Naive B cell (primary cell): ENCODE results near the gene NPAS3. TPM values are rescaled to one million over a fixed set of nuclear protein-coding genes. Genes with fewer than 3 reads are reported as not detected.
A peak's percentile ranks its signal among the peaks of the same experiment; 100 is the strongest.

Source experiments
- ATAC-seq, 2 donors: fragments of 150-1000 bp; cut with Tn5 transposase; 2 replicates each; pipeline ENCODE4 v1.10.0; 2021; ENCODE audit warnings: low read depth in 2 of 2, mild to moderate bottlenecking in 2 of 2, moderate library complexity in 2 of 2
- DNase-seq: peaks from one replicate; pipeline ENCODE4 v3.0.0; 2022
- H3K27ac Mint-ChIP-seq, 6 donors: one replicate each; pipeline ENCODE4 v1.8.0; 2020 to 2022; ENCODE audit warnings: mild to moderate bottlenecking in 6 of 6, mixed read lengths in 6 of 6, moderate library complexity in 5 of 6, inconsistent platforms in 2 of 6
- H3K27me3 Mint-ChIP-seq, 3 donors: one replicate each; pipeline ENCODE4 v1.8.0; 2021 to 2022; ENCODE audit warnings: mixed read lengths in 3 of 3, mild to moderate bottlenecking in 1 of 3
- H3K36me3 Mint-ChIP-seq, 2 donors: one replicate each; pipeline ENCODE4 v1.8.0; 2020 to 2022; ENCODE audit warnings: mixed read lengths in 2 of 2, inconsistent platforms in 1 of 2, mild to moderate bottlenecking in 1 of 2
- H3K4me1 Mint-ChIP-seq, 3 donors: one replicate each; pipeline ENCODE4 v1.8.0; 2020 to 2022; ENCODE audit warnings: mixed read lengths in 3 of 3, inconsistent platforms in 1 of 3, mild to moderate bottlenecking in 1 of 3, moderate library complexity in 1 of 3
- H3K4me3 Mint-ChIP-seq, 8 donors: one replicate each; pipeline ENCODE4 v1.8.0; 2020 to 2022; ENCODE audit warnings: mild to moderate bottlenecking in 8 of 8, mixed read lengths in 8 of 8, moderate library complexity in 8 of 8, inconsistent platforms in 2 of 8
- H3K9me3 Mint-ChIP-seq, 7 donors: one replicate each; pipeline ENCODE4 v1.8.0; 2020 to 2022; ENCODE audit warnings: mixed read lengths in 7 of 7, mild to moderate bottlenecking in 5 of 7, inconsistent platforms in 2 of 7, moderate library complexity in 1 of 7
- polyA plus RNA-seq, 6 donors: library from polyadenylated mRNA; unstranded; fragments of 300-500 nt; fragmentation: Illumina TruSeq; gene quantifications; one replicate each; pipeline ENCODE4 v1.2.3, GENCODE V29; 2021; ENCODE audit warnings: low read depth in 6 of 6

NPAS3 gene
- polyA plus RNA-seq, 6 donors from 2014 or later: not detected

DNA sequence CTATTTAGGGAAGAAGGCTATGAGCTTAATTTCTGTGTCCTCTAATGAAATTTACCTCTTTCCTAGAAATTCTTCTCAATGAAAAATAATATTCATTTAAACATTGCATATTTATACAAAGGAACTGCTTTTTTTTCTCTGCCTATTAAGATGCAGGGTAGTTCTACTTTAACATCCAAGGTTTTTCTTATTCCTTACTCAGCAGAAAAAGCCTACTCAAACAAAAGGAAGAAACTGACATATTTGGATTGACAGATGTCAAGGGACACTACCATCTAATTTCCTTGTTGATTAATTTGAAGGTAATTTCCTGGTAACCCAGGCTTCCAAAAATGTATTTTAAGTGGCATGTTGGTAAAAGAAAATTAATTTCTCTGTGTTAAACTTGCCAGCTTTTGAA, 819.9 kb downstream of the NPAS3 start:
- H3K27ac Mint-ChIP-seq: no peak overlapping the region
- DNase-seq: no peak
- peaks cover 6 to 17% (median 6%) of the 10 kb centered on the region in 3 donors for H3K27me3 Mint-ChIP-seq
- H3K4me1 Mint-ChIP-seq: no peaks in the 10 kb centered on the region
- no peak for ATAC-seq
- H3K36me3 Mint-ChIP-seq: no peaks in the 10 kb centered on the region
- peaks cover 0 to 13% (median 0%) of the 10 kb centered on the region in 7 donors for H3K9me3 Mint-ChIP-seq
- H3K4me3 Mint-ChIP-seq: no peak overlapping the region

DNA sequence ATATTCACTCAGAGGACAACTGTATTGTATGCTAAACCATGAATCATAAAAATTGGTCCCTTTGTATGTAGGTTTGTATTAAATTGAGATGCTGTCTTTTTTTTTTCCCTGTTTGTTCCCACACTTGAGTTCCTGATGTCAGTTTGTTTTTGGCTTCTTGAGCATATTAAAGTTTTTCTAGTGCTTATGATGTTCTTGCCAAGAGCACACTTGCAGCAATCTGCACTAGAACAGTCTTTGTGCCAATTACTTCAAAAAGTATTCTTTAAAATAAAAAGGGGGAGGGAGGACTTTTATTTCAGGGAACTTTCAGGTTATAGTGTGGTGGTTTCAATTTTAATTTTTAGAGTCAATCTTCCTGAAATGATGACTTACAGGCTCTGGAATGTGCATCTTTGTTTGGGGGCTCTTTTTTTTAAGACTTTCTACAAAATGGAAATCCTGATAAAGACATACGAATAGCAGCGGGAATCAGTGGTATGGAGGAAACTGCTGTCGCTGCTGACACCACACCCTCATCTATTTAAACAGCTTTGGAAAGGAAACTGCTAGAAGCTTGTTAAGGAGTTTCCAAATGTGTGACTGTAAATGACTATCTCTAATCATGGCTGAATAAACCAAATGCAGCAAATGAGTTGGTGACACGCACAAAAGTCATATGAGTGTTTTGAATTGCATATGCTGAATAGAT, 823.6 kb downstream of the NPAS3 start:
- no peak overlapping the region for H3K27ac Mint-ChIP-seq
- ATAC-seq (no peak), DNase-seq (no peak)
- H3K9me3 Mint-ChIP-seq: peaks cover 0 to 4% (median 0%) of the 10 kb centered on the region in 7 donors
- H3K4me1 Mint-ChIP-seq: no peaks in the 10 kb centered on the region
- H3K4me3 Mint-ChIP-seq: no peak overlapping the region
- H3K27me3 Mint-ChIP-seq: peaks cover 4 to 15% (median 11%) of the 10 kb centered on the region in 3 donors
- no peaks in the 10 kb centered on the region for H3K36me3 Mint-ChIP-seq

DNA sequence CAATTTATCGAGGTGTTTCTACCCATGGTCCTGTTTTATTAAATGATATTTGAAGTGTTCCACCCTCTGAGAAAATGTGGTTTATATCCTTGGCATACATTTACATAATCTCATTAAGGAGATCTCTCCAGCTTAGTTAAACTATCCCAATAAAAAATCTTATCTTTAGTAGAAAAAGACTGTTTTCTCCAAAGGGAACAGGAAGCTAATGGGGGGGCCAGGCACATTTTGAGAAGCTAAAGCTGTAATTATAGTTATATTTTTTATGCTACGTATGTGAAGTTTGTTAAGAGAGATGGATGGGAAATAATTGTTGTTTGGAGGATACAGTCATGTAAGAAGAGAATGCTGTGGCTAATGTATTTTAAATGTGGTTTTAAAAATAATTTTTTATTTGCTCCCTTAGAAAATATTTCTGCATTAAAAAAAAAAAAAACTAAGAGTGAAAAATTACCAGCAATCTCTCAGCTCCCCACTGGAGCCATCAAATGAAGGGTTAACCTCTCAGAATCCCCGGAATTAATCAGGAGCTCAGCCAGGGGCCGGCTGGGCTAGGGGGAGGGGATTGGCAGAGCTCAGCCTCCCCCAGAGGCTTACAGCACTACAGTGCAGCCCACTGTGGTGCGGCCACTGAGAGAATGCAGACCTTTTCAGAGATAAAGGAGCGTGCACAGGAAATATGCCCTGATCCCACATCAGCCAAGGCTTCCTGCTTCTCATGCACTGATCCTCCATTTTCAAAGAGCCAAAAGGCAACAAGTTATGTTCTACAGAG, 826.4 kb downstream of the NPAS3 start:
- no peak for ATAC-seq
- DNase-seq: no peak
- Mint-ChIP-seq H3K36me3 (no peaks in the 10 kb centered on the region), H3K4me3 (no peak overlapping the region), H3K27ac (no peak overlapping the region), H3K27me3 (peaks cover 4 to 12% (median 5%) of the 10 kb centered on the region in 3 donors), H3K4me1 (no peaks in the 10 kb centered on the region), H3K9me3 (peaks cover 0 to 3% (median 0%) of the 10 kb centered on the region in 7 donors)

DNA sequence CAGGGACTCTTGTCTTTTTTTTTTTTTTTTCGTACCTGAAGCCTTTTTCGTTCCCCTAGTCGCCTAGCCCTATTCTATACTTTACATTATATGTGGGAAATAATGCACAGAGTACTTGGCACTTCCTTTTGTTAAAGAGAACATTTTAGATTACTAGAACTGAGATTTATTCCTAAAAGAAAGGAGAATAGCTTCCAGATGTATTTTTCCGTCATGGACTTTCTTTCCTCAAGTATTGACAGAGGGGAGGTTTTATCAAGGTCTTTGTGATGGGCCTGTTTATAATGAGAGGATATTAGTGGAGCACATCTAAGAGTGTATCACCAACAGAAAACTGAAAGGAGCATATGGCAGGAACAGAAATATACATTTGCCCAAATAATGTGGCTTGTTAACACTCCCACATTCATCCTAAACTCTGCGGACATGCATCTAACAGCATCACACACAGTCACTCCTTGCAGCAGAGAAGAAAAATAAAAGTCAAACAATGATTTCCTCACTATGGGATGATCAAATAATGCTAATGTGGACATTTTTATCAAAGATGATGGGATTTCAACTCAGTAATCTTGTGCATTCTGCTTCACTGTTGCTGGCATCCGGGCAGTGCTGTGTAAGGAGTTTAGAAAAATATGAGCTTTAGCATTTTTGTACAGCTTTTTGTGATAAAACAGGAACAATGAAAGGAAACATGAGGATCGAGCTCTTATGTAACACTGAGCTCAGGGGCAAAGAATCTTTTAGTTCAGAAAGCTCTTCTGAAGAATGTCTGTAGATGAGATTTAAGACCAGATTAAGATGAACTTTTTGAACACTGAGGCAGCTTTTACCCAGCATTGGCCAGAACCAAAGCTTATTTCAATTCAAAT, 829.1 kb downstream of the NPAS3 start:
- Mint-ChIP-seq H3K4me1 (peaks cover 0 to under 1% (median 0%) of the 10 kb centered on the region in 3 donors), H3K9me3 (no peaks in the 10 kb centered on the region), H3K4me3 (no peak overlapping the region), H3K27me3 (peaks cover 4 to 8% (median 5%) of the 10 kb centered on the region in 3 donors), H3K27ac (no peak overlapping the region), H3K36me3 (no peaks in the 10 kb centered on the region)
- ATAC-seq (no peak), DNase-seq (no peak)

DNA sequence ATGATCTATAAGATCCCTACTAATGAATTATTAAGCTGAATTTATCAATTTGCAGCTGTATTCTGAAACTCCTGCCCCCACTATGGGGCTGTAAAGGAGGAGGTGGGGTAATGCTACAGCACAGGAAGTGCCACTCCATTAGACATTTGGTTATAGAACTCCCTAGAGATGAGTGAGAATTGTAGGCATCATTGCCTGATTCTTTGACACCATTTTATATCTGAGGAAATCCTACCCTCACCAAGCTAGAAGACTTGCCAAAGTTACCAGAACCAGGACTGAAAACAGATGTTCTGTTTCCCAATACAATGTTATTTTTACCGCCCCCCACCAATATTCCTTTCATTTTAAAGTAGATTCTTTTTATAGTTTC, 829.8 kb downstream of the NPAS3 start:
- Mint-ChIP-seq H3K36me3 (no peaks in the 10 kb centered on the region), H3K4me1 (peaks cover 0 to 7% (median 0%) of the 10 kb centered on the region in 3 donors), H3K9me3 (no peaks in the 10 kb centered on the region), H3K4me3 (no peak overlapping the region), H3K27ac (no peak overlapping the region), H3K27me3 (peaks cover 4 to 8% (median 5%) of the 10 kb centered on the region in 3 donors)
- ATAC-seq (no peak), DNase-seq (no peak)

DNA sequence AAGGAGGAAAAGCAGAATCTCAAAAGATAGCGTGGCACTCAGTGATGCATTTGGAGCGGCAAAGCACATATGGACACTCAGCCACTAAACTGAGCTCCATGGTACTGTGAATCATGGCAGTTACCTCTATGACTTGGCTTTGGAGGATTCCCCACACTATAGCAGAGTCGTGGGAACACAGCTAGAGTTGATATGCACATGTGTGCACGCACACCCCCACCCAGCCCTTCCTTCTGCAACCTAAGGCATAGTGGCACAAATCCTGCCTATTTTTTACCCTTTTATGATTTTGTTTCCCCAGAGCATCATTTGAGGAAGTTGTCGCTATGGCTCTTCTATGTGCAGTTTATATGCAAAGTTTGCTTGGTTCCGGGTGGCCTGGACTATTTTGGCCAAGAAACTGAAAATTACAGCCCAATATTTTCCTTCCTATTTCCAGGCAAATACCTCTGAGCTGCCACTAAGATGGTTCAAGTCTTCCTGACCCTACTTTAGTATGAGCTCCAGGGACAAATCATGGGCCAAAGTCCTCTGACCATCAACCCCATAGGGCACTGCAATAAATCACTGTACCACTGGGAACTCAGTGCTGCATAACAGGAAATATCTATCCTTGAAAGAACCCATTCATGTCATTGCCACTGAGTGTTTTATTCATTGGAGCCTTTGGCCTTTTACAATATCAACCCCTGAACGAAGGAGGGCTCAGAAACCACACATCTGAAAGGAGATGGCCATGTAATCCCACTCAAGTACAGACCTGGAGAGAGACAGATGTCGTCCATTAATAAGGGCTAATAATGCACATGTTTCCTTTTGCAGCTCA, 834.7 kb downstream of the NPAS3 start:
- peaks cover 0 to 7% (median 0%) of the 10 kb centered on the region in 3 donors for H3K27me3 Mint-ChIP-seq
- H3K4me1 Mint-ChIP-seq: peaks cover 0 to 8% (median 0%) of the 10 kb centered on the region in 3 donors
- no peaks in the 10 kb centered on the region for H3K36me3 Mint-ChIP-seq
- no peak overlapping the region for H3K27ac Mint-ChIP-seq
- H3K4me3 Mint-ChIP-seq: no peak overlapping the region
- no peaks in the 10 kb centered on the region for H3K9me3 Mint-ChIP-seq
- DNase-seq: no peak
- ATAC-seq: no peak

DNA sequence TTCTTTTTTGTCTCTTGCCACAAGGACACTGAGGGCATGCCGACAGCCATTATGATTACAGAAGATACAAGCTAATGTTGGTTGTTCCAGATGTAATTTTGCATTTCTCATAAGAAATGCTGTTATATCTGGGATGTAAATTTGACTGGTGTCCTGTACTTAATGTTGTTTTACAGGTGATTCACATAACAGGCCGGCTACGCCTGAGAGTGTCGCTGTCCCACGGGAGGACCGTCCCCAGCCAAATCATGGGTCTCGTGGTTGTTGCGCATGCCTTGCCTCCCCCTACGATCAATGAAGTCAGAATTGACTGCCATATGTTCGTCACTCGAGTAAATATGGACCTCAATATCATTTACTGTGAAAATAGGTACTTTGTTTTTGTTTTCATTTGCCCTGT, 835.5 kb downstream of the NPAS3 start:
- H3K36me3 Mint-ChIP-seq: no peaks in the 10 kb centered on the region
- peaks cover 0 to 8% (median 0%) of the 10 kb centered on the region in 3 donors for H3K4me1 Mint-ChIP-seq
- no peak for ATAC-seq
- H3K9me3 Mint-ChIP-seq: no peaks in the 10 kb centered on the region
- H3K27me3 Mint-ChIP-seq: peaks cover 0 to 7% (median 0%) of the 10 kb centered on the region in 3 donors
- H3K4me3 Mint-ChIP-seq: no peak overlapping the region
- H3K27ac Mint-ChIP-seq: no peak overlapping the region
- DNase-seq: no peak

DNA sequence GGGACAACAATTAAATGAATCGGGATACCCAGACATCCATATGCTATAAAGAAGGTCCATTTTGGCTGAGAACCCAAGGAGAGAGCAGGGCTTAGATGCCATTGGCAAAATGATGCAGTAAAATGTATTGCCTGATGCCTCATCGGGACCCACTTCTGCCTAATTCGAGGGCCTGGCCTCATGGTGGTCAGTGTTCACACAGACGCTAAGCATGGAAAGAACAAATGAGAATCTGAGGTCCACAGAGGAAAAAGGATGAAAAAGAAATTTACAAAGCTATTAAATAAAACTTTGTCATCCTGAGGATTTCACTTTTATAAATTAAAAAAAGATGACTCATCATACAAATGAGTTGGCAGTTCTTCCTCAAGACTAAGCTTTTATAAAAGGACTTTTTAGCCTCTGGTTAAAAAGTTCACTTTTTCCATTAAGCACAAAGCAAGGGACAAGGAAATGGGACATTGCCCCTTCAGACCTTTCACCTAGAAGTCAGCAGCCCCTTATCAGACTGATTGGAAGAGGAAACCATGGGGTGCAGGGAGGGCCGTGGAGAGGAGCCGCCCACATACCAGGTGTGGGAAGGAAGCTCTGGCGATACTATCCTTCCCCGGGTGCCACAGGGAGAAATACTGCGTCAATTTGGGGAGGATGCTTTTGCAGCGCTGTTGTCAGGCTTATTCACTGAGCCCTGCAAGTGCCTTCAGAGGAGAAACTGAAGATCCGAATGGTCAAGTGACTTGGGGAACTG, 836.2 kb downstream of the NPAS3 start:
- H3K4me3 Mint-ChIP-seq: peak overlapping the region in 1 of 8 donors; percentile 42
- DNase-seq (no peak), ATAC-seq (no peak)

DNA sequence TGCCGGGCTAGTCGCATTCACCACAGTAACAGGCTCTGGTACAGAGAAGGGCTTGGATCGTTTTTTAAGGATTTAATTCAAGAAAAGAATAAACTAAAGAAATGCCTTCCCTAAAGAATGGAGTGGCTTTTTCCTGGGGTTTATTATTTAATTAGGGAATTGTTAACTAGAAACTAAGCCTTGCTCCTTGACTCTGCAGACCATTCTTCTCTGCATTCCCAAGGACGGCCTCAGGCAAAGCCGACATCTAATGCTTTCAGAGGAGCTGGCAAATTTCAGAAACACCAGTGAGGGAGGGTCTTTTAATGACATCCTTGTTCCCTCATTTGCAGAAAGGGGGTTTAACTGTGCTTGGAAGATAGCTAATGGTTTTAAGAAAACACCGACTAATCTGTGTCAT, 838.2 kb downstream of the NPAS3 start:
- no peaks in the 10 kb centered on the region for H3K36me3 Mint-ChIP-seq
- H3K9me3 Mint-ChIP-seq: no peaks in the 10 kb centered on the region
- H3K27me3 Mint-ChIP-seq: peaks cover 0 to 12% (median 5%) of the 10 kb centered on the region in 3 donors
- no peak for DNase-seq
- H3K27ac Mint-ChIP-seq: no peak overlapping the region
- H3K4me1 Mint-ChIP-seq: peaks cover 0 to 8% (median 0%) of the 10 kb centered on the region in 3 donors
- no peak overlapping the region for H3K4me3 Mint-ChIP-seq
- no peak for ATAC-seq

More for the DNA sequence above, 836.2 kb downstream of the NPAS3 start:
- H3K36me3 Mint-ChIP-seq: no peaks in the 10 kb centered on the region
- H3K27me3 Mint-ChIP-seq: peaks cover 0 to 7% (median 2%) of the 10 kb centered on the region in 3 donors
- no peaks in the 10 kb centered on the region for H3K9me3 Mint-ChIP-seq
- H3K4me1 Mint-ChIP-seq: peaks cover 0 to 8% (median 0%) of the 10 kb centered on the region in 3 donors
- H3K27ac Mint-ChIP-seq: no peak overlapping the region

DNA sequence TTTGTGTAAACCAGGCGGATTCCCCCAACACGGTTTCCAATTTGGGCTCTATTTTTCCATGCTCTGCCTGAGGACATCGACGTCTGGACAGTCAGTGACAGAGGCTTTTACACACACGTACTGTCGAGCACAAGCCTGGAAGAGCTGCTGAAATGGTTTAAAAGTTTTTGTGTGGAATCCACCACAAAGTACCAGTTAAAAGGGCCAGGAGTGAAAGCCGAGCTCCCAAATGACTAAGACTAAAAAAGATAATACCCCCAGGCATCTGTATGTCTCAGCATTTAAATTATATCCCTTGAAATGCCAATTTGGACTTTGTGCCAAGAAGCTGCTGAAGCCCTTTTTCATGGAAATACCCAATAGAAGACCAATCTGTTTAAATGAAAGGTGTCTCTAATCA, 839.0 kb downstream of the NPAS3 start:
- DNase-seq (no peak), ATAC-seq (no peak)
- Mint-ChIP-seq H3K27me3 (peaks cover 0 to 12% (median 10%) of the 10 kb centered on the region in 3 donors), H3K27ac (no peak overlapping the region), H3K36me3 (no peaks in the 10 kb centered on the region), H3K4me3 (no peak overlapping the region), H3K4me1 (peaks cover 0 to 8% (median 0%) of the 10 kb centered on the region in 3 donors), H3K9me3 (no peaks in the 10 kb centered on the region)

DNA sequence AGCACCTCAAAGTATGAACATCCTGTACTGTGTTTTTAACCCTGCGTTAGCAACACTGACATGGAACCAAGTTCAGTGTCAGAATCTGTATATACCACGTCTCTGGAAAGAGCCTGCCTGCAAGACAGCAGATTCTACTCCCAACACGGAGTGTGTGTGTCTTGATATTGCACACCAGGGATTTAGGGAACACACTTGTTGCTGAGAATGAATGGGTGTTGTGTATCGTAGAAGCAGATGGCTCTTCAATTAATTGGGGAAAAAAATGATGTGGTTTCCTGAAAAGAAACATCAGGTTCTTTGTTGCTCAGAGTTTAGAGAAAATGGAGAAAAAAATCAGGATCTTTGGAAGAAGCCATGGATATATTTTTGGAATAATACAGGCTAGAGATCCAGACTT, 841.4 kb downstream of the NPAS3 start:
- H3K36me3 Mint-ChIP-seq: no peaks in the 10 kb centered on the region
- no peak overlapping the region for H3K27ac Mint-ChIP-seq
- ATAC-seq (no peak), DNase-seq (no peak)
- H3K9me3 Mint-ChIP-seq: peaks cover 0 to 3% (median 0%) of the 10 kb centered on the region in 7 donors
- peaks cover 5 to 11% (median 10%) of the 10 kb centered on the region in 3 donors for H3K27me3 Mint-ChIP-seq
- H3K4me1 Mint-ChIP-seq: no peaks in the 10 kb centered on the region
- H3K4me3 Mint-ChIP-seq: peak overlapping the region in 1 of 8 donors; percentile 3

DNA sequence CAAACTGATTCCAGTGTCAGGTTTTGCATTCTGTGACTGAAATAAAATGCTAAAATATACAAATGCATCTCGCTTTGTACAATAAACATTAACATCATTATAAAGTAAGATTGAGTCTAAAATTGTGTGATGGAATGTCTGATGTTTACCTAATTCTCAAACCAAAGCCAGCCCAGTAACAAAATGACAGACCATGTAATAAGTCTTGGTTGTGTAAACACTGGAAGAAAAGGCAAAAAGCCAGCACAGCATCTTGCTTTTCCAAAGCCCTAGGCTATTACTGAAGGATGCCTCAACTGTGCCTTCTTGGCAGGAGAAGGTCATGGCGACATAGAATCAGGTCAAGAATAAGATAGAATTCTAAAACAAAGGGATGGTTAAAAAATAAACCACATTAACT, 842.6 kb downstream of the NPAS3 start:
- Mint-ChIP-seq H3K9me3 (peaks cover 0 to 3% (median 0%) of the 10 kb centered on the region in 7 donors), H3K4me3 (no peak overlapping the region), H3K27ac (no peak overlapping the region), H3K4me1 (no peaks in the 10 kb centered on the region), H3K27me3 (peaks cover 5 to 10% (median 9%) of the 10 kb centered on the region in 3 donors), H3K36me3 (no peaks in the 10 kb centered on the region)
- DNase-seq (no peak), ATAC-seq (no peak)
